ENCODE results near the gene FBXO21. TPM values are rescaled to one million over a fixed set of nuclear protein-coding genes. Genes with fewer than 3 reads are reported as not detected.

Gene FBXO21
- polyA plus RNA-seq, 12 donors, result 20.5 to 29.9 (median 26.1) TPM; not detected in 1

- no peak for DNase-seq
Measured at GRCh38 chr12:117168976-117169375, 21.3 kb downstream of the FBXO21 start.

- DNase-seq, result no peak
Measured at GRCh38 chr12:117167769-117168168, 22.5 kb downstream of the FBXO21 start.

- DNase-seq, result no peak
Measured at GRCh38 chr12:117166107-117166506, 24.2 kb downstream of the FBXO21 start.

- no peak for DNase-seq
Measured at GRCh38 chr12:117165342-117165741, 24.9 kb downstream of the FBXO21 start.

DNA sequence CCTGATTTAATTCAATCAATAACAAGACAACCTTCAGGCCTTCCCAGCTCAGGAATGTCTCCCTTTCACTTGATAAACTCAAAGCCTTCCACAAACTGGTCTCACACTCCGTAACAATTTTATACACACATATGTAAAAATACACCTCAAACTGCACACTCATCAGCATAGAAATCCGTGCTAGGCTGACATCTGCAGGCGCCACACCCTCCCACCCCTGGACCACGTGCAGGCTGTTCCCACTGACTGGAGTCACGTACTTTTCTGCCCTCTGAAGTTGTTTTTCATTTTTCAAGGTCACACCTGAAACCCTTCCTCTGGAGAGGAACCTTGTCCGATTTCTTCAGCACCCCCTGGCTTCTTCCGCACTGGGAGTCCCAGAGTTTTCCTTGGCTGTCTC is 27.6 kb downstream of the FBXO21 start:
- no peak for DNase-seq

- DNase-seq, result no peak
Measured at GRCh38 chr12:117162167-117162539, 28.1 kb downstream of the FBXO21 start.

DNA sequence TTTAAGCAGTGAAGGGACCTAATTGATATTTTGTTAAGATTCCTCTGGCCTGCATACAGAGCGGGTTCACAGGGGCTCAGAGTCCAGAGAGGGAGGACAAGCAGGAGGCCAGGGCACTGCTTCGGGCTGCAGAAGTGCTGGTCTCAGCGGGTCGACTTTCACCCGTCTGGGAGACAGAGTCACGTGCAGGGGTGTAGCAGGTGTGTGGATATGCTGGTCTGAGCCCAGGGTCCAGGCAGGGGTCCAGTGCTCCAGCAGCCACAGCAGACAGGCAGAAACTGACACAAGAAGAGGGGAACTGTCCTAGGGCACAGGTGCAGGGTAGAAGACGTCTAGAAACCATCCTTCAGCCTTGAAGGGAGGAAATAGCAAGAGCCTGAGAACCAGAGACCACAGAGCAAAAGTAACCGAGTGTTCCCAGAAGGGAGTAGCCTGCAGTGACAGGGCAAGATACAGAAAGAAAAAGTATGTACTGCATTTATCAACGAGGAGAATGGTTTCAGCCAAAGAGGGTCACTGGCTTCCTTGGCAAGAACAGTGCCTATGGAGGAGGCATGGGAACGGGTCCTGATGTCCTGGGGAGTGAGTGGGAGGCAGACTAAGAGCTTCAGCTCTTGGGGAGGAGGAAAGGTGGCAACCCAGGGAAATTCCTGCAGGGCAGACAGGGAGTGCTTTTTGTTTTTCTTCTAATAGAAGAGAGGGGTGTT is 28.7 kb downstream of the FBXO21 start:
- DNase-seq, result no peak

- no peak for DNase-seq
Measured at GRCh38 chr12:117159674-117160073, 30.6 kb downstream of the FBXO21 start.

GRCh38 chr12:117158911-117159553 is 31.2 kb downstream of the FBXO21 start:
- no peak for DNase-seq

DNA sequence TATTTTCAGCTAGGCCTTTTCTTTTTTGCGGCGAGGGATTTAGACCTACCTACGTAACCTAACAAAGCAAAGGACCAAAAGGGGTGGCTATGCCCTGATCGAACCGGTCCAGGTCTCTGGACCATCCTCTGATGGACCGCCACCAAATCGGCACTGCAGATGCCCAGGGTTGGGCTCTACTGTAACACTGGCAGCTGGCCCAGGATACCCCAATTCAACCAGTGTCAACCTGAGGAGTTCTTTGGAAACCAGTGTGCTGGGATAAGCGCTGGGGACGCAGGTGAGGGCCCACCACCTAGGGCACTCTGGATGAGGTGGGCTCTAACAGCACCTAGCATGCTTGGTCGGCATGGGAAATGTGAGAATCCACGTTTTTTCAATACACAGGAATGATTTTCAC is 32.2 kb downstream of the FBXO21 start:
- DNase-seq, result no peak

DNA sequence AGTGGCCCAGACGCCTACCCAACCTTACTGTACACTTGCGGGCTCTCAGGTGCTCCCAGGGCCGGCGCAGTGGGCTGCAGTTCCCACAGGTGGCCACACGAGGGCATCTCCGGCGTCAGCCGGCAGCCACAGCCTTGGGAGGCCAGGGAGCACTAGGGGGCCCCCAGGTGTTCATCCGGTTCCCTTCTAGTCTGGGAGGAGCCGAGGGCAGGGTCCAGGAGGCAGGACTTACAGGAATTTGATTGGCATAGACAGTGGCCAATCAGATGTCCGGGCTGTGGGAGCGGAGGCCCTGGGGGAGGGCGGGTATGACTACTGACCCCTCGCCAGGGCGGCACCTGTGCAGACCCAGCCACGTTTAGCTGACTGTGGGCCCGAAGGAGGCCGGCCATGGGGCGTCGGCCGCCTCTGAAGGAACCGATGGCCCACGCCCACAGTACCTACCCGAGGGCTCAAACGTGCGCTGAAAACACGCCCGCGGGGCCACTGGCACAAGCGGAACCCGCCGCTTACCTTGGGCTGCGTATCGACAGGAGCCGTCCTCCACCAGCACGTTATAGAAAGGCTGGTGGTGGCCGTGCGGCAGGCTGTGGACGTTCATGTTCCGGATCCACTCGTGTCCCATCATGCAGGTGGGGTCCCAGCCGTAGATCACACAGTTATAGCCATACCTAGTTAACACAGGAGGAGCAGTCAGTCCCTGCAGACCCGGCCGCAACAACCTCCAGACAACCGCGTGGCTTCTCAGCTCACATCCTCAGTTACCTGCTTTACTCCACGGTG is 34.8 kb downstream of the FBXO21 start:
- no peak for DNase-seq

GRCh38 chr12:117152793-117153775 is 37.2 kb downstream of the FBXO21 start:
- no peak for DNase-seq

- DNase-seq, result no peak
Measured at GRCh38 chr12:117151403-117152031, 38.8 kb downstream of the FBXO21 start.

GRCh38 chr12:117149431-117149830 is 40.8 kb downstream of the FBXO21 start:
- no peak for DNase-seq

DNA sequence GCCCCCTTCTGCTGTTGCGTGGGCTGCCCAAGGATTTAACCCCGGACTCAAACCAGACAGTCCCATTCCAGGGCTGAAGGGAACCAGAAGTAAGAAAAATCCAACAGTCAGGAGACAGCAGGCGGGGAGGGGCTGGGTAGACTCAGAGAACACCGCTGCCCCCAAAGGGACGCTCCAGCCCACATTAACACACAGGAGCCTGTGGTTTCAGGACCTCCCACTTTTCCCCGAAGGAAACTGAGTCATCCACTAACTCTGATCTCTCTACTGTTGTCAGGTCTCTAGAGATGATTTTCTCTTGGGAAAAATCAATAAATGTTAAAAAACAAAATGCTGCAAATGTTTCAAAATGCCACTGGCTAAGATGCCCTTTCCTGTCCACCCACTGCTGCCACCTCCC is 41.6 kb downstream of the FBXO21 start:
- DNase-seq, result no peak

DNA sequence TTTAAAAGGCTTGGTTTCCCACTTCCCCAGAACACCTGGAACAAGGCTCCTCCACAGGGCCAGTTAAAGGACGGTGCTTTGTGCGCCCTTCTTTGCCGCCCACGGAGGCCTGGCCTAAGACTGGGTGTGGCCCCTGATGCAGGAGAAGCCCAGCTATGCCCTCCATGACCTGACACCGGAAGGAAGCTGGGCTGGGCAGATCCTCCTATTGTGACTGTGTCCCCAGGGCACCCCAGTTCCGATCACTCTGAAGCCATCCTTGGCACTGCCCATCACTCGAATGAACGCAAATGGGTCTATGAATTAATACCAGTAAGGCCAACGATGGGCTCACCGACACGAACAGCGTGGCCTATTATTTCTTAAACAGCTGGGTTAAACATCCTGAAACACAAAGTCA is 42.6 kb downstream of the FBXO21 start:
- DNase-seq, result no peak

DNA sequence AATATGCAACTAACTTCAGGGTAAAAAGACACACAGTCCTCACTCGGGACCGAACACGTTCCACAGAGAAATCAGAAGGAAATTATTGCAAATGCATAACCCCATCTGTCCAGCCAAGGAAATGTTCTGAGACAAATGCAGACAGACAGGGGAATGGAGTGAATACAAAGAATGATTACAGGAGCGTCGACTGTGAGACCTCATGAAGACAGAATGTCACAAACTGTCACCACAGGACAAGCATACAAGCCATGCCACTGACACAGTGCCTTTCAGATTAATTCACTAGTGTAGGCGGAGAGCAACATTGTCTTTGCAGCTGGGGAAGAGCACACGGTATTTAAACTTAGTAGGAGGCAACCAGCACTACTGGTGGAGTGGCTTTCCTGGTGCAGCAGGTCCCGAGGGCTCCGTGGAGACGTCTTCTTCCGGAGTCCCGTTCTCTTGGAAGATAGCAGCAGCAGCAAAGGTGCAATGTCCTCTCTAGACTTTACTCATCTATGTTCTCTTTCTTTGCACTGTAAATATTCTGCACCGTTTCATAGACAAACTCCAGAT is 44.6 kb downstream of the FBXO21 start:
- DNase-seq, result no peak

GRCh38 chr12:117144599-117144998 is 45.7 kb downstream of the FBXO21 start:
- no peak for DNase-seq

- no peak for DNase-seq
Measured at GRCh38 chr12:117143008-117143532, 47.2 kb downstream of the FBXO21 start.

DNA sequence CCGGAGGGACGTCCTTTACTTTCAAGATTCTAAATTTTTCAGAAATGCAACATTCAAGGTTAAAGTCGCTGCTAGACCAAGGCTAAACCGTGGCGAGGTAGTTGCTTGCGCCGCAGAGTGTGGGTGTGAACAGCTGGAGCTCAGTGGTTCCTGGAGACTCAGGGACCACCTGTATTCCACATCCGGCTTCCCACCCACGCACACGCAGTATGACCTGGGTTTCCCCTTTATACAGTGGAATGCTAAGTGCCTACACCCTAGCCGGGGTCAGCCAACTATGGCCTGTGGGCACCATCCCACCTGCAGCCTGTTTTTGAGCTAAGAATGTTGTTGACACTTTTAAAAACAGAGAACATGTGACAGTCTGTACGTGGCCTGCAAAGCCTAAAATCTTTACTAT is 48.2 kb downstream of the FBXO21 start:
- DNase-seq, result no peak
